ENCODE measurements around the gene CBFA2T3. TPM values are rescaled to one million over a fixed set of nuclear protein-coding genes. Genes with fewer than 3 reads are reported as not detected.

CBFA2T3 gene
- total RNA-seq, 1 donor from 2014 or later: 32.8 TPM

GRCh38 chr16:88837806-88838205, 139.2 kb downstream of the CBFA2T3 start:
- H3K27me3 ChIP-seq: no peaks in the 10 kb centered on the region
- no peaks in the 10 kb centered on the region for H3K9me3 ChIP-seq
- peaks cover 29 to 41% of the 10 kb centered on the region in 2 donors for H3K36me3 ChIP-seq
- TF ChIP-seq CTCF (IDR thresholded peaks at IDR 0.05): no peak
- H3K4me3 ChIP-seq: no peak overlapping the region
- no peaks in the 10 kb centered on the region for H3K4me1 ChIP-seq
- intact Hi-C loops (cut with DNase I): no loop called here
- no peak for DNase-seq (ENCODE audit: low spot score in 2 of 2)
- H3K27ac ChIP-seq: no peak overlapping the region

- Histone ChIP-seq H3K9me3 (no peaks in the 10 kb centered on the region), H3K27me3 (no peaks in the 10 kb centered on the region), H3K4me3 (no peak overlapping the region), H3K27ac (no peak overlapping the region), H3K36me3 (peaks cover 27 to 41% of the 10 kb centered on the region in 2 donors), H3K4me1 (no peaks in the 10 kb centered on the region)
- DNase-seq (ENCODE audit: low spot score in 2 of 2): no peak
- intact Hi-C loops (cut with DNase I): no loop called here
- no peak for TF ChIP-seq CTCF (IDR thresholded peaks at IDR 0.05)
Measured at GRCh38 chr16:88836791-88837190, 140.2 kb downstream of the CBFA2T3 start.

GRCh38 chr16:88835818-88836217, 141.2 kb downstream of the CBFA2T3 start:
- H3K9me3 ChIP-seq: no peaks in the 10 kb centered on the region
- intact Hi-C loops (cut with DNase I): no loop called here
- no peaks in the 10 kb centered on the region for H3K27me3 ChIP-seq
- no peak for TF ChIP-seq CTCF (IDR thresholded peaks at IDR 0.05)
- H3K4me1 ChIP-seq: no peaks in the 10 kb centered on the region
- peaks cover 23 to 42% of the 10 kb centered on the region in 2 donors for H3K36me3 ChIP-seq
- no peak overlapping the region for H3K27ac ChIP-seq
- no peak for DNase-seq (ENCODE audit: low spot score in 2 of 2)
- no peak overlapping the region for H3K4me3 ChIP-seq

GRCh38 chr16:88835383-88835782, 141.6 kb downstream of the CBFA2T3 start:
- Histone ChIP-seq H3K27ac (no peak overlapping the region), H3K27me3 (no peaks in the 10 kb centered on the region), H3K4me1 (no peaks in the 10 kb centered on the region), H3K4me3 (no peak overlapping the region), H3K9me3 (no peaks in the 10 kb centered on the region), H3K36me3 (peaks cover 19 to 42% of the 10 kb centered on the region in 2 donors)
- no peak for TF ChIP-seq CTCF (IDR thresholded peaks at IDR 0.05)
- intact Hi-C loops (cut with DNase I): no loop called here
- DNase-seq (ENCODE audit: low spot score in 2 of 2): peak in 1 of 2 donors; percentile 77

- H3K9me3 ChIP-seq: no peaks in the 10 kb centered on the region
- H3K27ac ChIP-seq: no peak overlapping the region
- no peak for DNase-seq (ENCODE audit: low spot score in 2 of 2)
- intact Hi-C loops (cut with DNase I): no loop called here
- H3K4me1 ChIP-seq: no peaks in the 10 kb centered on the region
- no peaks in the 10 kb centered on the region for H3K27me3 ChIP-seq
- H3K4me3 ChIP-seq: no peak overlapping the region
- H3K36me3 ChIP-seq: peaks cover 12 to 37% of the 10 kb centered on the region in 2 donors
- no peak for TF ChIP-seq CTCF (IDR thresholded peaks at IDR 0.05)
Measured at GRCh38 chr16:88834670-88835069, 142.3 kb downstream of the CBFA2T3 start.

- no peaks in the 10 kb centered on the region for H3K9me3 ChIP-seq
- TF ChIP-seq CTCF (IDR thresholded peaks at IDR 0.05): no peak
- peaks cover 10 to 39% of the 10 kb centered on the region in 2 donors for H3K36me3 ChIP-seq
- H3K27me3 ChIP-seq: no peaks in the 10 kb centered on the region
- H3K27ac ChIP-seq: no peak overlapping the region
- intact Hi-C loops (cut with DNase I): no loop called here
- DNase-seq (ENCODE audit: low spot score in 2 of 2): no peak
- H3K4me1 ChIP-seq: no peaks in the 10 kb centered on the region
- H3K4me3 ChIP-seq: no peak overlapping the region
Measured at GRCh38 chr16:88833086-88833485, 143.9 kb downstream of the CBFA2T3 start.
